GM21737 (cell line): ENCODE data around the gene ADCY5.

Experiments
- ATAC-seq: cut with Tn5 transposase; IDR thresholded peaks from one replicate; pipeline ENCODE4 v1.9.1; 2021; ENCODE audit warnings: mild to moderate bottlenecking, moderate library complexity; ENCODE audit not compliant: unreplicated experiment

ADCY5 gene

DNA sequence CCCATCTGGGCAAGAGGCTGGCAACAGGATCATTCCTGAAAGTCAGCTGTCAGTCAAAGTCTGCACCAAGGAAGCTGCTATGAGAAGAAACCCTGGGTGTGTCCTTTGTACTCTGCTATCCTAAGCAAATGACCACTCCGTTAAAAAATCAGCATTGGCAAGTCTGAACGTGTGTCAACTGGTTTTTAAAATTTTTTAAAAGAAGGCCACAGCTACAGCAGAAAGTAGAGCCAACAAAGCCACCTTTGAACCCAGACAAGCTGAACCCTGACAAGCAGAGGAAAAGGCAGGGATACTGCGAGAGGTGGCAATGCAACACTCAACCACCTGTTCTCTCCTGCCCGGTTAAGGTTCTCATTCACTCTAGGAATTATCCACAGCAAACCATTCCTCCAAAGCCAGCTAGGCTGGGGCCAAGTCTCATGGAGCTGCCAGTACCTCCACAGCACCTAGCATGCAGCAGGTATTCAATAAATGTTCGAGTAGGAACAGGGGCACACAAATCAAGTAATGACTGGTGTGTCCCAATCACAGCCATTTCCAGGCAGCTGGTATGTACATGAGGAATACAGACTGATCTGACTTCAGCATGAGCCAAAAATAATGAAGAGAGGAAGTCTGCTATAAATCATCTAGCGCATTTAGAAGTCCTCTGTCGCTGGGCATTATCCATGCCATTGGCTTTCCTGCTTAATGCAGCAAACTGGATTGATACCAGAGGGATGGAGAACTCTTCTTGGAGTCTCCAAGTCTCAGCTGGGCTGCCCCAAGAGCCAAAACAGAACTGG, 76.0 kb downstream of the ADCY5 start:
- ATAC-seq = no peak

DNA sequence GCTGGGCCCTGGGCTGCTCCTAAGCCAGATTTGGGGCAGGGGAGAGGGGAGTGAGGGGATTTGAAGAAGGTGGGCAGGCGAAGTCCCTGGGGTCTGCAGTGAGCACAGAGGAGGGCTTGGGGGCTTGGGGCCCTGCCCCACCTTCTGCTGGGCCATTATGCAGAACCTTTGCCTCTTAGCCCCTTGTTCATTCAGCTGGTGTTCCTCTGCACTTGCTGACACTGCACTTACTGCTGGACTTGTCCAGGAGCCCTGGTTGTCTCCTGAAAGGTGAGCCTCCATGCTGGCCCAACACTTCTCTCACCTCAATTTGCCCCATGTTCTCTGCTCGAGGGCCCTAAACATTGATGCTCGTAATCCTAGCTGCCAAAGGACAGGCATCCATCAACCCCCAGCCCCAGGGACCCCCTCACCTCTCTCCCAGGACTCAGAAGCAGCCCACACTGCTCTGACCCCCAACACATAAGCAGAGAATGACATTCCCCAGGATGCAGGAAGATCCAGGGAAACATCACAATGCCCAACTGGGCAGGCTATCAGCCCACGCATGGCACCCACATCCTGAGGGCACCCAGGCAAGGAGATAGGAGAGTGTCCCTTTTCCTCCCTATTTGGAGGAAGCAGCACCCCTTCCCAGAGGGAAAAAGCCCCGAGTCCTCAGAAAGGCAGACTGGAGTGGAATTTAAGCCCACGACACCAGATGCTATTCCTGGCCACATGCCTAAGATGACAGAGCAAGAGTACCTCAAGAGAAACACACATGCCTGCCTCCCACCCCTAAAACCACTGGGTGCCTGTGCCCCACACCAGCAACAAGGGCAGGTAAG, 76.8 kb downstream of the ADCY5 start:
- ATAC-seq = no peak

DNA sequence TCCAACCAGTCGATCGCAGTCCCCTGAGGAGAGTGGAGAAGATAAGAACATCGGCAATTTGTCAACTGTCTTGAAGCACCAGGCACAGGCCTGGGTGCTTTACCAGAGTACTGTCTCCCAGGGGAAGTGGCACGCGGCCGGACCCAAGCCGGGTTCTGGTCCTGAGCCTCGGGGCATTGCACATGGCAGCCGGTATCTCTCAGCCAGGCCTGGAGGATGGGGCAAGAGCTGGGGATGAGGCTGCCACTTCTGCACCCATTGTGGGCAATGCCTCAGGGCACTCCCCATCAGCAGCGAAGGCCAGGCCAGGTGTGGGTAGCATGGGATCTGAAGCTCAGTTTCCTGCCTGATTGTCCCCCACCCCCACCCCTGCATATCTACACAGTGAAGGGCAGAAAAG, 77.5 kb downstream of the ADCY5 start:
- no peak for ATAC-seq

DNA sequence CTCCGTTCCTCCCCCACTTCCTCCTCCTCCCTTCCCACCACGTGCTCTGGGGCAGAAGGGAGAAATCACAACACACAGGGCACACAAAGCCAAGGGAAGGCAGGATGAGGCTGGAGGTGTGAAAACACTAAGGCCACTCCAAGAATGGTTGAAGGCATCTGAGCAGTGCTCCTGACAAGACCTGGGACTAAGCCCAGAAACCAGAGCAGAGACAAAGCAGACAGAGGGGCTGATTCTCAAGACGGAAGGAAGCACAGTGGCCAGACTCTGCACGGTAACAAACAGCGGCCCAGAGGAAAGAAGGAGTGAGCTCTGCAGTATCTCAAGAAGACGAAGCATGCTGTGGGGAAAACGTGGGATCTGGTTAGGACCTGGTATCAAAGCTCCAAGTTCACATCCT, 78.1 kb downstream of the ADCY5 start:
- no peak for ATAC-seq

DNA sequence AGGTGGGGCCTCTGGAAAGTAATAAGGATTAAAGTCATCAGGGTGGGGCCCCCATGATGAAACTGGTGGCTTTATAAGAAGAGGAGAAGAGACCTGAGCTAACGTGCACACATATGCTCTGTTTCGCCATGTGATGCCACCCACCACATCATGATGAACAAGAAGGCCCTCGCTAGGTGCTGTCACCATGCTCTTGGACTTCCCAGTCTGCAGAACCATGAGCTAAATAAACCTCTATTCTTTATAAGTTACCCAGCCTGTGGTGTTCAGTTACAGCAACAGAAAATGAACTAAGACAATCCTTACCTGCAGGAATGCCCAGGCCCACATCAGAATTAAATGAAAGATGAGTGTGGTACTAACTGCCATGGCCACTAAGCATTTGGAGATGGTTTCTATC, 79.8 kb downstream of the ADCY5 start:
- ATAC-seq = no peak

DNA sequence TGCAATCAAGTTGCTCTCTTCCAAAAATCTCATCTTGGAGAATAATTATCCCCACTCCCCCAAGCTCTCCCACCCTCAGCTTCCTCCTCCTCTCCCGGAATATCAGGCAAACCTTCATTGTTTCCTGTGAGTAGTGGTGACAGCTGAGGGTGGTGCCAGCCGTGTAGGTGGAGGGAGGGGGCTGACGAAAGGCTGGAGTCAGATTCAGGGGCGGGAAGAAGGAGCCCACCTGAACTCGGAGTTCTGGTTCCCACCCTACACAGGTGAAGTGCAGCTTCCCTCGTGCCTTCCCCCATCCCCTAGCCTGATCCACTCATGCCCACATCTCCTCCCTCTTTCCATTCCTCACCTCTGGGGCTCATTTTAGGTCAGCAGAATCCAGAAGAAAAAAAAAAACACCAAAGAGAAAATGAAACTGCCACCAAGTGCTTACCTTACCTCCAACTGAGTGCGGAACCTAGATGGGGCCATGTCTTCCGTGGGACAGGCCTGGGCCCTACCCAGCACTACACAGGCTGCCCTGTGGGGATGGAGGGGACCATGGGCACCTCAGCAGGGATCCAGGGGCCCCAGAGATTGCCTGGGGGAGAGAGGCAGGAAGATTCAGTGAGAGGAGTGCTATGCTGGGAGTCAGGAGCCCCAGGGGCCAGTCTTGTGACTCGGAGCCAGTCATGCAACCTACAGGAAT, 81.3 kb downstream of the ADCY5 start:
- ATAC-seq = no peak

DNA sequence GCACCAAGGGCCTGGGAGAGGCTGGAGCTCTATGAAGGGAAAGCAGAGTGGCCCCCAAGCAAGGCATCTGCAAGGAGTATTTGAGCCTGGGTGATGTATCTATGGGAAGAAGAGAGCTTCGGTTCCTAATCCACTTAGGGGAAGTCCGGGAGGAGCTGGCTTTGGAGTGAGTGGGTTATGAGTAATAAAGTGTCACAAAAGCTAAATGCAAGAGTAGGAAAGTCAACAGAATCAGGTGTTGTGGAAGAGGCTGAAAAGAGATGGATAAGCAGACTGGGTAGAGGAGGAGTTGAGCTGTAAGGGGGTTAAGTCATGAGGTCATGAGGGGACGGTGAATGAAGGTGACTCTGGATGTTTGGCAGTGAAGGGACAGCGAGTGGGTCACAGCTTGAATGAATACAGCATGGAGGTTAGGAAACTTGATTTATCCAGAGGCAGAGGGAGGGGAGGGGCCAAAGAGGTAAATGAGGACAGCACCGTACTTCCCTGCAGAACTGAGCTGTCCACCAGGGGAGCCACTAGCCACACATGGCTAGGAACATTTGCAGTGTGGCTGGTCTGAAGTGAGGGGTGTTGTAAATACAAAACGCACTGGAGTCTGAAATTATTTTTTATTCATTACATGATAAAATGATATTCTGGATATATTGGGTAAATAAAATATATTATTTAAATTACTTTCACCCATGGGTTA, 83.3 kb downstream of the ADCY5 start:
- no peak for ATAC-seq

DNA sequence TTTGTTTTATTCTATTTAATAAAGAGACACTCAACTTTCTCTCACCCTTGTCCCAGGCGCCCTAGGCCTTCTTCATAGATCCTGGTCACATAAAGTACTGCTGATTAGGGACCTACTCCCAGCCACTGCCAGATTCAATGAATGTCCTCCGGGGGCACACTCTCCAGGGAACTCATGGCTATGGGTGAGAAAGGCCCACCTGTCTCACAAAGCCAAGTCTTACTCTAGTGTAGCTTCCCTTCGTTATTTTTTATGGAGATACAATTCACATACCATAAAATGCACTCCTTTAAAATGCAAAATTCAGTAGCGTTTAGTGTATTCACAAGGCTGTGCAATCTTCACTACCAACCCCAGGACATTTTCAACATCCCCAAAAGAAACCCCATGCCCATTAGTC, 87.8 kb downstream of the ADCY5 start:
- ATAC-seq = no peak

DNA sequence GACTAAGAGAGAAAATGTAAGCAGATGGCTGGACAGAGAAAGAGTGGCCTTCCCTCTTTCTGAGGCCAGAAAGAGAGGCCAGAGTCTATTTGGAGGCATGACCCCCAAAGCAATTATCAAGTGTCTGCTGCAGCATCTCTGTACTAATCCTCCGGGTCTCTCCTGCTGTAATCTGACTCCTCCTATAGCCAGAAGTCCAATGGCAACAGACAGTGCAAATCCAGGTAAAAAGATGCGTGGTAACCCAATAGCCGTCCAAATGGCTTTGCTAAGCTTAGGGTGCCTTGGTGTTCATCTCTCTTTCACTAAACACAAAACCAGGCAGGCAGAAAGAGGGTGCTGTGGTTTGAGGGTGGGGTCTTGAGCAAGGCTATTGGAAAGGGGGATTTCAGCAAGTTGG, 91.6 kb downstream of the ADCY5 start:
- ATAC-seq = no peak

DNA sequence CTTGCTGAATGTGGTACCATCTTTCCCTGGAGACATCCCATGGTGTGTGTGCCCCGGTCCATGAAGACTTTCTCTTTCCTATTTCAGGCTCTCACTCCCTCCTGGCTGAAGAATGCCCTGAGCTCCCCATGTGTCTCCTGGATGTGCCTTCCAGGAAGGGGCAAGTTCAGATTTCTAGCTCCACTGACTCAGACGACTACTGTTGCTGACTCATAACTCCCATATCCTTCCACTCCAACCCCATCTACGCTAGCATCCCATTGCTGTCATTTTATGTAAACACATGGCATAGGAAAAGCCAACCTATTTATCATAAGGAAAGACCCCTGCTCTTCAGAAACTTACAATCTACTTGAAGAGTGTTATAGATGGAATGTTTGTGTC, 95.0 kb downstream of the ADCY5 start:
- no peak for ATAC-seq

DNA sequence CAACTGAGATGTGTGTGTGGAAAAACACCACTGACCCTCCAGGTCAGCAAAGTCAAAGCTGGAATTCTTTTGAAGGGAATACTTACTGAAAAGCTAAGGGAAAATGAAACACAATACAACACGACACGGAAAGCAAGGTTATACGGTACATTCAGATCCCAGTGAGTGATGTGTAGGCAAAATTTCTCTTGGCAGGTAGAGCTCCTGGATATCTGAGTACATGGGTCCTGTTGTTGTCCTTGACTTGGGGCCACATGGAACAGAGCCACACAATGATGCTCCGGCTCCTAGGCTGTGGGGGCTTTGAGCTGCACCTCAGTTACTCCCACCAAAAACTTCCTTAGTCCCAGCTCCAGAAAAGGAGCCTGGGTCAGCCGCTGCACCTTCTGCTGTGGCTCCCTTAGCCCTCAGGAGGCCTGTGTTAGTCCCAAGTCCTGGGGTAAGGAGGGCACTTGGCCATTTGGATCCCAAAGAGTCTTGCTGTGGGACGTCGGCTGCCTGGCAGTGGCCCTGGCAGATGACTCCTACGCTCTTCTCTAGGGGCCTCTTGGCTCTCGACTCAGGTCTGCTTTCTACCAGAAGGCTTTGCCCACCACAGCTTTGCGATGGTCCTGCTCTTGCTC, 95.6 kb downstream of the ADCY5 start:
- ATAC-seq = no peak

DNA sequence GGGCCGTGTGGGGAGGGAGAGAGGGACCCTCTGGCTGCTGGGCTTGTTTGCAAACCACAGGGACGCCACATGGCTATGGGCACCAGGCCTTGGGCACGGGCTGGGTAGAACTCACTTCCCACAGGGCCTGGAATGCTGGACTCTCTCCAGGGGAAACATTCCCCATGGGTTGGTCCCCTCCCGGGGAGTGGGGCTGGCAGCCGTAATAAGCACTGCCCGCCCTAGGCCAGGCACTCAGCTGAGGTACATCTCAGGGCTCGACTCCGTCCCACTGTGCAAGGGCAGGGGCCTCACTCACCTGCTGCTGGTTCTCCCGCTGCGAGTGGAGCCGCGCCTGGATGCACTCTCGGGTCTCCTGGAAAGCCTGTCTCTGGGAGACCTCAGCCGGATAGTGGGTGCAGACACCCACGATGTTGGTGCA, 96.7 kb downstream of the ADCY5 start:
- no peak for ATAC-seq

DNA sequence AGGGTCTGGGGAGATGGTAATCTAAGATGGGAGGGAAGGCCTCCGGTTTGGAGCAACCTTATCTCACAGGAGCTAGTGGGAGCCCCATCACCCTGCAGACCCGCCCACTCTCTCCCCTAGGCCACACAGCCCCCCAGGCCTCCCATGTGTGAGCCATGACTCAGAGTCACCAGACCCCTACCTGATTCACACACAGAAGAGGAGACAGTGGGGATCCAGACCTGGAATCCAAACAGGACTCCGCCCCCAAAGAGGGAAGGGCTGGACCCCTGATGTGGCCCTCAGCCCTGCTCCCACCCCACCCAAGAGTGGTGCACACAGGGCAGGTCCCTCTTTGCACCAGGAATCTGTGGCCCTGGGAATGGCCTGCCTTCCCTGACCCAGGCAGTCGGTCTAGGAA, 97.4 kb downstream of the ADCY5 start:
- no peak for ATAC-seq

DNA sequence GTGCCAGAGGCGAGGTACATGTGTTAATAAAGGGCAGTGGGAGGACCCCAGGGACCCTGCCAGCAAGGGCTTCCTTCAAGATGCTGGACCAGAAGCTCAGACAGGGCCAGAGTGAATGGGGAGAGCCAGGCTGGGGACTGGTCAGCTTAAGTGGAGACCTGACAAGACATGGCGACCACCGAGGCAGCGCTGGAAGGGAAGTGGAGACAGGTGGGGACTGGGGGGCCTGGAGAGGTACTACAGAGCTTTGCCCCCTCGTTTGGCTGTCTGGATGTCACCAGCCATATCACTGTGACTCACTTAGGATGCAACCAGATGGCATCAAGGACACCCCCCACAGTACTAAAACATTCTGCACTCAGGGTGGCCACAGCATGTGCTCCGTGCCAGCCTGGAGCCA, 97.9 kb downstream of the ADCY5 start:
- ATAC-seq = no peak

DNA sequence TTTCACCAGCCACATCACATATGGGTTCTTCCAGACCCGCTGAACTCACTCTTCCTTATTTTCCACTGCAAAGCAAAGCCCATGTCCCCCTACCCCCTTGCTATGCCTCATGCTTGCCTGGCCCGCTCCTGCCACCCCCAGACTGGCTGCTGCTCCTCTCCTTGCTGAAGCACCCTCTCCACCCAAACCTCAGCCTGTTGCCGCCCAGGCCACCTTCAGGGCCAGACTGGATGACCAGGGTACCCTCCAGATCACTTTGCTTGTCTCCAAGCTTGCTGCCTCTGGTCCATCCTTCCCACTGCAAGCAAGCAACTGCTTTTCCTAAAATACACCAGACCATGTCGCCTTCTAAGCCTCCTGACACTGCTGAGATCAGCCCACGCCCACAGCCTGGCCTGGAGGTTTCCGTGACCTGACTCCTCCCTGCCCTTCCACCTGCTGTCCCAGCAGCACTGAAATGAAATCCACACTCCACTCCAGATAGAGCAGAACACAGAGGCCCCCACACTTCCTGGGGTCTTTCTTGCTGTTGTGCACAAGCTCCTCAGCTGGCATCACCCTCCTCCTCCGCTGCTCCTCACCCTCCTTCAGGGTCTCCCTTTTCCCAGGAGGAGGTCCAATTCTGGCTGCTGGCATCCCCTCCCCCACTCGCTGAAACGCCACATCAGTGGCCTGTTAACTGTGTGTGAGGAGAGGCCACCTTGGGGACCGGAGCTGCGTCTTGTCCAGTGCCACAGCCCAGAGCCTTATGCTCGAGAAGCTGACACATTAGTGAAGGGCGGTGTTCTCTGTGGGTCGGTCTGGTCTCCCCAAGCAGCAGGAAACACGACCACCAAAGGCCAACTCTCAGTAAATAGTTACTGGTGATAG, 99.1 kb downstream of the ADCY5 start:
- ATAC-seq = no peak

DNA sequence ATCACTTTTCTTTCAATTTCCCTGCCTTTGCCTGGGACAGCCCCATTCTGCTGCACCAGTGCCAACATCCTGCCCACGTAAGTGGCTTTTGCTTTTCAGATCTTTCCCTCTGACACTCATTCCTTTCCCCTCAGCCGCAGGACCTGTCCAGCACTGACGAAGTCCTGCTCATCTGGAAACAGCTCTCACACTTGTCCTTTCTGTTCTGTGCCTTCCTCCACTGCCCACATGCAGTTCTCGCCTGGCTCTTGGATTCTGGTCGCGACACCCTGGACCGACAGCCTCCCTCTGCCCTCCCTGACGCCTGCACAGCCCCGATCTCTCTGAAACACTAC, 99.7 kb downstream of the ADCY5 start:
- no peak for ATAC-seq

DNA sequence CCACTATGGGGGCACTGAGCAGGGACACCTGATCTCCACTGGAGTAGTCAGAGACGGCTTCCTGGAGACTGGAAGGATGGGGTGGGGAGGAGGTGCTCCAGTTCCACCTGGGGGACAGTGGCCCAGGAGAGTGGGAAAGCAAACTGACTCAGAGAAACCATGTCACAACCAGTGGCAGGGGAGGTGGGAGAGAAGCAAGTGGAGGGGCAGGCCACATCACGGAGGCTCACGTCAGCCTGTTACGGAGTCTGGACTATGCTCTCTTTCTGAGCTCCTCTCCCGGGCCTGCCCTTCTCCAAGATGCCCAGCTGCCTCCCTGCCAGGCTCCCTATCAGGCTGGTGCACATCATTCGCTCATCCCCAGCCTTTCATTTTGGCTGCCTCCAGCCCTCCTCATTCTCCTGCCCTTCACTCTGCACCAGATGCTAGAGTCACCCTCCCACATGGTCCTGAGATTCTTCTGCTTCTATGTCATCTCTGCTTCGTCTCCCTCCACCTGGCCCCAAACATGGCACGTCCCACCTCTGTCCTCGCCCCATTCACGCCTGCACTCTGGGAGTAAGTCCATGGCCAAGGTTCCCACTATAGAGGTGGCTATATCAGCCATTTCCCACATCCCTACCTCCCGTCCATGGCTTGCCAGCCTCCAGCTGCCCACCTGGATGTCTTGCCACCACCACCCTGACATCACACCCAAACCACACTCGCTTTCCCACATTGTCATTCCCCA, 100.3 kb downstream of the ADCY5 start:
- ATAC-seq = no peak

DNA sequence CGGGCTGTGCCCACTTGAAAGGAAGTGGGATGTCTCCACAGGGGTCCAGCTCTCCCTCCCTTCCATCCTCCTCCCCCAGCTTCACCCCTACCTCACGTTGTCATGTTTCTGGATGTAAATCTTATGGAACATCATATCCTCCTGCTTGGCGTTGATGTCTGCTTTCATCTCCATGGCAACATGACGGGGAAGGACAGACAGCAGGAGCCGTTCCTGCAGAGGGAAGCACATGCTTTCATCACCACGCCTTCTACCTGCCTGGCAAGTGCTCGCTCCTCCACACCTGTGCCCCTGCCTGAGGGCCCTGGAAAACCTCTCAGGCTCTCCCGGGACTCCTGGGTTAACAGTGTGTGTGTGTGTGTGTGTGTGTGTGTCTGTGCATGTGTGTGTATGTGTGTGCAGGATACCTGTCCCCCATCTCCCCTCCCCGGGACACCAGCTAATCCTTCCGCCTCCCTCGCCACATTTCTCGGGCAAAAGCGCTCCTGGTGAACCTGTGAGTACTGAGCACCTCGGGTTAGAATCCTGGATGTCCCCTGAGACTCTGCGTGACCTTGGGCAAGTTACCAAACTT, 101.1 kb downstream of the ADCY5 start:
- no peak for ATAC-seq

DNA sequence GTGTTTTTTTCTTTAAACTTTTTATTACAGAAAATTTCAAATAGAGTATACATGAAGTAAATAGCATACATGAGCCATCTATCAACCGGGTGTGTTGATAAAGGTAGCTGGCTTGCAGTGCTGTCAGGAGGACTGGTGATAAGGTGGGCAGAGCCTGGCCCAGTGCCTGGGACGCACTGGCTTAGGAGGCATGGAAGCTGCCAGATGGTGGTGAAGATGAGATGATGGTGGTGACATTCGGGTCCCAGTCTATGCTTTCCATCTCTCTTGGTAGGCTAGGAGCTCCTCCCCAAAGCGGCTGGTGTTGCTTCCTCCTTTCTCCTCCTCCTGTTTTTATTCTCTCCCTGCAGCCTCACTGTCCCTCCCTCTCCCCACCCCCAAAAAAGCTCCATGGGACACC, 101.7 kb downstream of the ADCY5 start:
- no peak for ATAC-seq
